ENCODE measurements around the gene CCDC33.

DNA sequence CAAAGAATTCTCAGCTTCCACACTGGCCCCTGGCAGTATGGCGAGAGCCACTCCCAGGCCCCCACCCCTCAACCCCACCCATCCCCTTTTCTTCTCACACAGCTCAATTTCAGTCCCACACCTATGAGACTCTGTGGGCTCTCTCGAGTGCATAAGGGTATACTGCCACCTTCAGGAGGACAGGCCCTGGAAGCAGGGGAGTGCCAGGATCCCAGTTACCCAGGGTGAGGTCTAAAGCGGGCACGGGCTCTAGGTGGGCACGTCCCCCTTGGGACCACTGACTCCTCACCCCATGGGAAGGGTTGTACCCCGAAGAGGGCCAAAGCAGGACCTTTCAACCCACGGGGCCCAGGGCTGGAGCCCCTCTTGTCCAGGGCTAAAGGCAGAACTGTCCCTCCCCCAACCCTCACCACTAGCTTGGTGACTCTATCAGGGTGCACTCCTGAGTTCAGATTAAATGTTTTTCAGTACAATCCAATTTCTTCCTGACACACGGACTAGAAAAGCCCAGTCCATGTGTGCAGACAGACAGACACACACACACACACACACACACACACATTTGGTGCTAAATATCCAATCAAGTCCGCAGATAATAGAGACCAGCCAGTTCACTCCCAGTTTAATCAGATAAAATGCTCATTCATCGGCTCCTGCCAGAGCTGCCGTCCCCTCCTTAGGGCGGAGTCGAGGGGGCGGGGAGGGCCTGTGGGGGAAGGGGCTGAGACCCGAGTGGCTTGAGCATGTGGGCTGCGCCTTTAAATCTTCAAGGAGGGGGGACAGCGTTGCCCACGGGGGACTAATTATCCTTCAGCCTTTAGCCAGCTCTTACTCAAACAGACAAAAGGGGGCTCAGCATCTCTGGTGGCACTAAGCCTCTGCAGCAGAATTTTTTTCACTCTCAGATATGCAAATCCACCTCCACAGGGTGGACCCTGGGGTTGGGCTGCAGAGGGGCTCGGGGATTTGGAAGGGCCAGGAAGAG, 72.0 kb downstream of the CCDC33 start:
- TF ChIP-seq, protein P1, sequence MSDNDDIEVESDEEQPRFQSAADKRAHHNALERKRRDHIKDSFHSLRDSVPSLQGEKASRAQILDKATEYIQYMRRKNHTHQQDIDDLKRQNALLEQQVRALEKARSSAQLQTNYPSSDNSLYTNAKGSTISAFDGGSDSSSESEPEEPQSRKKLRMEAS (CRISPR knock-in tag; IDR thresholded peaks at IDR 0.05): no peak
- TF ChIP-seq ZBTB21 (CRISPR knock-in tag; IDR thresholded peaks at IDR 0.05; ENCODE audit: borderline replicate concordance) (no peak), CREB1 (CRISPR knock-in tag; IDR thresholded peaks at IDR 0.05) (no peak), ZNF317 (CRISPR knock-in tag; IDR thresholded peaks at IDR 0.05; ENCODE audit: borderline replicate concordance, low read depth) (no peak), ETV6 (CRISPR knock-in tag; IDR thresholded peaks at IDR 0.05) (no peak), ESRRA (CRISPR knock-in tag; IDR thresholded peaks at IDR 0.05; ENCODE audit: borderline replicate concordance) (no peak)
- TF ChIP-seq, protein P2, sequence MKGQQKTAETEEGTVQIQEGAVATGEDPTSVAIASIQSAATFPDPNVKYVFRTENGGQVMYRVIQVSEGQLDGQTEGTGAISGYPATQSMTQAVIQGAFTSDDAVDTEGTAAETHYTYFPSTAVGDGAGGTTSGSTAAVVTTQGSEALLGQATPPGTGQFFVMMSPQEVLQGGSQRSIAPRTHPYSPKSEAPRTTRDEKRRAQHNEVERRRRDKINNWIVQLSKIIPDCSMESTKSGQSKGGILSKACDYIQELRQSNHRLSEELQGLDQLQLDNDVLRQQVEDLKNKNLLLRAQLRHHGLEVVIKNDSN (CRISPR knock-in tag; IDR thresholded peaks at IDR 0.05): no peak
- TF ChIP-seq, protein P3, sequence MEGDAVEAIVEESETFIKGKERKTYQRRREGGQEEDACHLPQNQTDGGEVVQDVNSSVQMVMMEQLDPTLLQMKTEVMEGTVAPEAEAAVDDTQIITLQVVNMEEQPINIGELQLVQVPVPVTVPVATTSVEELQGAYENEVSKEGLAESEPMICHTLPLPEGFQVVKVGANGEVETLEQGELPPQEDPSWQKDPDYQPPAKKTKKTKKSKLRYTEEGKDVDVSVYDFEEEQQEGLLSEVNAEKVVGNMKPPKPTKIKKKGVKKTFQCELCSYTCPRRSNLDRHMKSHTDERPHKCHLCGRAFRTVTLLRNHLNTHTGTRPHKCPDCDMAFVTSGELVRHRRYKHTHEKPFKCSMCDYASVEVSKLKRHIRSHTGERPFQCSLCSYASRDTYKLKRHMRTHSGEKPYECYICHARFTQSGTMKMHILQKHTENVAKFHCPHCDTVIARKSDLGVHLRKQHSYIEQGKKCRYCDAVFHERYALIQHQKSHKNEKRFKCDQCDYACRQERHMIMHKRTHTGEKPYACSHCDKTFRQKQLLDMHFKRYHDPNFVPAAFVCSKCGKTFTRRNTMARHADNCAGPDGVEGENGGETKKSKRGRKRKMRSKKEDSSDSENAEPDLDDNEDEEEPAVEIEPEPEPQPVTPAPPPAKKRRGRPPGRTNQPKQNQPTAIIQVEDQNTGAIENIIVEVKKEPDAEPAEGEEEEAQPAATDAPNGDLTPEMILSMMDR (IDR thresholded peaks at IDR 0.05): peak; percentile 16; the same call in 1 of the 2 replicates
- TF ChIP-seq, protein P4, sequence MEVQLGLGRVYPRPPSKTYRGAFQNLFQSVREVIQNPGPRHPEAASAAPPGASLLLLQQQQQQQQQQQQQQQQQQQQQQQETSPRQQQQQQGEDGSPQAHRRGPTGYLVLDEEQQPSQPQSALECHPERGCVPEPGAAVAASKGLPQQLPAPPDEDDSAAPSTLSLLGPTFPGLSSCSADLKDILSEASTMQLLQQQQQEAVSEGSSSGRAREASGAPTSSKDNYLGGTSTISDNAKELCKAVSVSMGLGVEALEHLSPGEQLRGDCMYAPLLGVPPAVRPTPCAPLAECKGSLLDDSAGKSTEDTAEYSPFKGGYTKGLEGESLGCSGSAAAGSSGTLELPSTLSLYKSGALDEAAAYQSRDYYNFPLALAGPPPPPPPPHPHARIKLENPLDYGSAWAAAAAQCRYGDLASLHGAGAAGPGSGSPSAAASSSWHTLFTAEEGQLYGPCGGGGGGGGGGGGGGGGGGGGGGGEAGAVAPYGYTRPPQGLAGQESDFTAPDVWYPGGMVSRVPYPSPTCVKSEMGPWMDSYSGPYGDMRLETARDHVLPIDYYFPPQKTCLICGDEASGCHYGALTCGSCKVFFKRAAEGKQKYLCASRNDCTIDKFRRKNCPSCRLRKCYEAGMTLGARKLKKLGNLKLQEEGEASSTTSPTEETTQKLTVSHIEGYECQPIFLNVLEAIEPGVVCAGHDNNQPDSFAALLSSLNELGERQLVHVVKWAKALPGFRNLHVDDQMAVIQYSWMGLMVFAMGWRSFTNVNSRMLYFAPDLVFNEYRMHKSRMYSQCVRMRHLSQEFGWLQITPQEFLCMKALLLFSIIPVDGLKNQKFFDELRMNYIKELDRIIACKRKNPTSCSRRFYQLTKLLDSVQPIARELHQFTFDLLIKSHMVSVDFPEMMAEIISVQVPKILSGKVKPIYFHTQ (CRISPR knock-in tag; IDR thresholded peaks at IDR 0.05): no peak
- TF ChIP-seq, protein P5, sequence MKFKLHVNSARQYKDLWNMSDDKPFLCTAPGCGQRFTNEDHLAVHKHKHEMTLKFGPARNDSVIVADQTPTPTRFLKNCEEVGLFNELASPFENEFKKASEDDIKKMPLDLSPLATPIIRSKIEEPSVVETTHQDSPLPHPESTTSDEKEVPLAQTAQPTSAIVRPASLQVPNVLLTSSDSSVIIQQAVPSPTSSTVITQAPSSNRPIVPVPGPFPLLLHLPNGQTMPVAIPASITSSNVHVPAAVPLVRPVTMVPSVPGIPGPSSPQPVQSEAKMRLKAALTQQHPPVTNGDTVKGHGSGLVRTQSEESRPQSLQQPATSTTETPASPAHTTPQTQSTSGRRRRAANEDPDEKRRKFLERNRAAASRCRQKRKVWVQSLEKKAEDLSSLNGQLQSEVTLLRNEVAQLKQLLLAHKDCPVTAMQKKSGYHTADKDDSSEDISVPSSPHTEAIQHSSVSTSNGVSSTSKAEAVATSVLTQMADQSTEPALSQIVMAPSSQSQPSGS (CRISPR knock-in tag; IDR thresholded peaks at IDR 0.05; ENCODE audit: borderline replicate concordance, low read depth): no peak
- TF ChIP-seq, protein P6, sequence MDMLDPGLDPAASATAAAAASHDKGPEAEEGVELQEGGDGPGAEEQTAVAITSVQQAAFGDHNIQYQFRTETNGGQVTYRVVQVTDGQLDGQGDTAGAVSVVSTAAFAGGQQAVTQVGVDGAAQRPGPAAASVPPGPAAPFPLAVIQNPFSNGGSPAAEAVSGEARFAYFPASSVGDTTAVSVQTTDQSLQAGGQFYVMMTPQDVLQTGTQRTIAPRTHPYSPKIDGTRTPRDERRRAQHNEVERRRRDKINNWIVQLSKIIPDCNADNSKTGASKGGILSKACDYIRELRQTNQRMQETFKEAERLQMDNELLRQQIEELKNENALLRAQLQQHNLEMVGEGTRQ (CRISPR knock-in tag; IDR thresholded peaks at IDR 0.05): no peak

All from WTC11 (cell line).